T follicular helper cell (primary cell): ENCODE measurements around the gene CLEC6A.
"Not testable (repeated sequence)": the region's sequence is repeated elsewhere in the genome, so short reads cannot be mapped to it uniquely, and the experiment has no call there.

Source experiments
- DNase-seq: peaks from one replicate; pipeline ENCODE4 v3.0.0-alpha.2; 2020; ENCODE audit warnings: low read depth

CLEC6A gene

GRCh38 chr12:8495671-8496070 lies 39.9 kb downstream of the CLEC6A start:
- DNase-seq, result not testable (repeated sequence)

GRCh38 chr12:8496074-8496473 lies 40.3 kb downstream of the CLEC6A start:
- not testable (repeated sequence) for DNase-seq

- DNase-seq, result no peak
Measured at GRCh38 chr12:8499616-8500015, 43.9 kb downstream of the CLEC6A start.

- no peak for DNase-seq
Measured at GRCh38 chr12:8501720-8502119, 46.0 kb downstream of the CLEC6A start.

- DNase-seq, result no peak
Measured at GRCh38 chr12:8504351-8504750, 48.6 kb downstream of the CLEC6A start.

GRCh38 chr12:8507596-8507995 lies 51.8 kb downstream of the CLEC6A start:
- DNase-seq, result no peak

GRCh38 chr12:8508223-8508622 lies 52.5 kb downstream of the CLEC6A start:
- DNase-seq, result no peak

GRCh38 chr12:8508910-8509841 lies 53.4 kb downstream of the CLEC6A start:
- DNase-seq, result no peak

- DNase-seq, result no peak
Measured at GRCh38 chr12:8513256-8513655, 57.5 kb downstream of the CLEC6A start, which contains the start of gene CLEC4D. Gene CLEC4D, plus strand, starts transcription at chr12:8513503. Its CDS starts 230 bp downstream, at chr12:8513733.

- no peak for DNase-seq
Measured at GRCh38 chr12:8517971-8518370, 62.2 kb downstream of the CLEC6A start.

GRCh38 chr12:8519171-8519570 lies 63.4 kb downstream of the CLEC6A start:
- DNase-seq, result no peak

GRCh38 chr12:8527250-8528130 lies 71.7 kb downstream of the CLEC6A start:
- DNase-seq, result no peak
